HUES6 (cell line): Measurements from ENCODE around the gene PXYLP1.

Experiments used
- H3K27ac ChIP-seq: 2 replicates; pipeline ENCODE4 v1.7.0; 2013; ENCODE audit warnings: low read depth, mild to moderate bottlenecking, low read length, inconsistent platforms
- H3K27me3 ChIP-seq: 2 replicates; pipeline ENCODE4 v1.6.1; 2013; ENCODE audit warnings: low read length; ENCODE audit not compliant: control insufficient read depth, insufficient read depth
- H3K36me3 ChIP-seq: 2 replicates; pipeline ENCODE4 v1.6.1; 2013; ENCODE audit warnings: low read length; ENCODE audit not compliant: control insufficient read depth, insufficient read depth
- H3K4me1 ChIP-seq: 2 replicates; pipeline ENCODE4 v1.6.1; 2013; ENCODE audit warnings: low read length; ENCODE audit not compliant: control insufficient read depth, insufficient read depth
- H3K4me3 ChIP-seq: 2 replicates; pipeline ENCODE4 v1.5.1; 2013; ENCODE audit warnings: low read depth, low read length
- H3K9ac ChIP-seq: one replicate; pipeline ENCODE4 v1.6.1; 2013; ENCODE audit warnings: mild to moderate bottlenecking, low read length
- H3K9me3 ChIP-seq: 2 replicates; pipeline ENCODE4 v1.6.1; 2013; ENCODE audit warnings: low read depth, low read length; ENCODE audit not compliant: control insufficient read depth, insufficient read depth

PXYLP1 gene

DNA sequence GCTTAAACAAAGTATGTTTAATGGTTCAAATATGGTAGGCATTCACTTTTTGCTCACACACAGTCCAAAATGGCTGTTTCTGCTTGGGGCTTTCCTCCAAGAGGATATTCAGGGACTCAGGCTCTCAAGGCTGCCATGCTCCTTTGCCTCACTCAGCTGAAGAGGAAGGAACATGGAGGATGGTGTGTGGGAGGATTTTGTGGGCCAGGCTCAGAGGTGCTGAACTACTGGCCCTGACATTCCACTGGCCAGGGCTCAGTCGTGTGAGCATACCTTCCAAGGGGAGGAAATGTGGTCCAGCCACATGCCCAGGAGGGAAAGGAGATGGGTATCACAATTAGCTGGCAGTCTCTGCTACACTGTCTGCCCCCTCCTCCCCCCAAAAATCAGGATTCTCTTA, 8.7 kb downstream of the PXYLP1 start:
- Histone ChIP-seq H3K36me3 (peaks cover 2% of the 10 kb centered on the region; the same call in 1 of the 2 replicates), H3K27me3 (no peaks in the 10 kb centered on the region), H3K4me1 (peaks cover 39% of the 10 kb centered on the region), H3K9ac (no peak overlapping the region), H3K27ac (no peak overlapping the region), H3K9me3 (no peaks in the 10 kb centered on the region), H3K4me3 (no peak overlapping the region)

DNA sequence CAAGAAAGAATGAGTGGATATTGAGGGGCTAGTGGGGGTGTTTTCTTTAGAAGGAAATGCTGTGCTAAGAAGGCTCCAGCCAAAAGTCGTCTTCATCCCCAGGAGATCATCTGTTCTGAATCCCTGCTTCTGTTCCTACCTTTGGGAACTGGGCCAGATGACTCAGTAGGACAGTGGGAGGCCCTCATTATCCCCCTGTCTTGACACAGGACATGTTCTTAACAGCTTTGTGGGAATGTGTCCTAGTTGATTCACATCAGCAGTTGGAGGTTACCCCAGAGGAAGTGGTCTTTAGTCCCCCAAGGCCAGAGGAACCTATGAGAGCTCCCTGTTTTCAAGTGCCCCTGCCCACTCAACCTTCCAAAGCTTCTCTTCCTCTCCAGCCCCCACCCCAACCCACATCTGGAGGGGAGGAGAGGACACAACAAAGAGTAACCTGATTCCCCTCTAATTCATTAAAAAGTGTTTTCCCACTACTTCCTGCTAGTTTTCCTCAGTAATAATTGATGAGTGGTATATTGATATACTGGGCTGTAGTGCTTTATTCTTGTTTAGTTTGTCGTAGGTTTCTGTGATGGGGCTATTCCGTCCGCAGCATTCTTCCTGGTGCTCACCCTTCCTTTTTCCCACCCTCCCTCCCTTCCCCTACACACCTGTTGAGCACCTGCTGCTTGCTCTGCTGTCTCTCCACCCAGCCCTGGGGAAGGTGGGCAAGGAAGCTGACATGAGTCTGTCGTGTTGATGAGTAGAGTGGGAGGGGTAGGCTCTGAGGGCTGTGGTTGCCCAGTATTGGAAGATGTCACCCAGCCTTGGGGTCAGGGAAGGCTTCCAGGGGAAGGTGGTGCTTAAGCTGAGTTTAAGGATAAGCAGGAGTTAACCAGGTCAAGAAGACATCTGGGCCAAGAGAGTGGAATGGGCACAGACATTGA, 9.3 kb downstream of the PXYLP1 start:
- Histone ChIP-seq H3K4me3 (no peak overlapping the region), H3K9ac (no peak overlapping the region), H3K27me3 (no peaks in the 10 kb centered on the region), H3K4me1 (peaks cover 39% of the 10 kb centered on the region), H3K36me3 (no peaks in the 10 kb centered on the region), H3K9me3 (no peaks in the 10 kb centered on the region), H3K27ac (no peak overlapping the region)

DNA sequence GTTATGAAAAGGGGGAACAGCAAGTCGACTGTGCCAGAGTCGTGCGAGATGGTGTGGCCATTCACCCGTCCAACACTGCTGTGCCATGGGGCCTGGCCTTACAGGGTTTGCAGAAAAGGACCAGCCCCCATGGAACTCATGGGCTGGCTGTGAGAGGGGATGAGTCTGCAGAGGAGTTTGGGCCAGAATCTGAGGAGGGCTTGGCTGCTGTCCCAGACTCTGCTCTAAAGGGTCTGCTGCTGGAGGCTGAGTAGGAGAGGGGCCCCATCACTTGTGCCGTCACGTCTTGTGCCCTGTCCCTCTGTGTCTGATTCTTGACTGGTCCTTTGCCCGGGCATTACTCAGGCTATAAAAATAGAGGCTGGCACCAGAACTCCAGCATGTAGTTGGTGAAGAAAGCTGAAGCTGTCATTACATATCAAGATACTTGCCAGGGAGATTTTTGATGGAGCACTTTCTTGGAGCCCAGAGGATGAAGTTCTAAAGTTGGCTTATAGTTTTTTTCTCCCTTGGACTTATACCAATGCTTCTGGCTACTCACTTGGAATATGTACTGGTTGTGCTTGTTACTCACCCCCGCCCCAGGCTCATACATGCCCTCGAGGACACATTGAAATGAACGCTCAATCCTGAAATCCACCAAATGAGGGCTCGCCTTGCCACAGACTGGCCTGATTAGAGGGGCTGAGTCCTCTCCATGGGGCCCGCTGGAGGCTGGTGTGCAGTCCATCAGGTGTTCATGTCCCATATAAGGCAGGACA, 10.2 kb downstream of the PXYLP1 start:
- Histone ChIP-seq H3K27ac (no peak overlapping the region), H3K4me1 (peaks cover 35% of the 10 kb centered on the region), H3K36me3 (no peaks in the 10 kb centered on the region), H3K9me3 (no peaks in the 10 kb centered on the region), H3K4me3 (no peak overlapping the region), H3K27me3 (no peaks in the 10 kb centered on the region), H3K9ac (no peak overlapping the region)

DNA sequence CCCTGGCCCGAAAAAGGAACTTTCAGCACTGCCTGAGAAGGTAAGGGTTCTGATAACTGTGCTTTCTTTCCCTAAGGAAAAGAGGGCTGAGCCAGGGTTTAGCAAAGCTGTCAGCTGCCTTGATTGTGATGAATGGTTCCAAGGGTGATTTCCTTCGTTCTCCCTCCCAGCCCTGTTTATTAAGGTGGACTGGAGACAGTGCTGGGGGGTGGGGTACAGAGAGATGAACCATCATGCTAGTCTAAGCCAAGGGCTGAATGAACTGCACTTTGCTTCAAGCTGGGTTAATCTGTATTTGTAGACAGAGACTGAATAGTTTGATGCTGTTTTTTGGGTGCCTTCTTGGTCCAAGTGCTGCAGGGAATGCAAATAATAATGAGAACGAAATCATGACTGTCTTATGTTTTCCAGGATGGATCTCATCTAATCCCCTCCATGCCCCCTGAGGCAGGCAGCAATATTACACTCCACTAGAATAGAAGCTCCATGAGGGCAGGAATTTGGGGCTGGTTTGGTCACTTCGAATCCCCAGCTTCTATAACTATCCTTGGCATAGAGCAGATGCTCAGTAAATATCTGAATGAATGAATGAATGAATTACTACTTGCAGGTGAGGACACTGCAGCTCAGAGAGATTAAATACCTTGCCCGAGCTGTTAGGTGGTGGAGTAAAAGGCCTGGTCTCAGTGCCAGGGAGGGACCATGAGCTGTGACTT, 10.9 kb downstream of the PXYLP1 start:
- H3K9ac ChIP-seq, result no peak overlapping the region

GRCh38 chr3:141243271-141243707, 11.7 kb downstream of the PXYLP1 start:
- Histone ChIP-seq H3K4me1 (peaks cover 25% of the 10 kb centered on the region), H3K9me3 (no peaks in the 10 kb centered on the region), H3K9ac (no peak overlapping the region), H3K27me3 (no peaks in the 10 kb centered on the region), H3K27ac (no peak overlapping the region), H3K36me3 (no peaks in the 10 kb centered on the region), H3K4me3 (no peak overlapping the region)

More for the DNA sequence above, 10.9 kb downstream of the PXYLP1 start:
- H3K4me3 ChIP-seq, result no peak overlapping the region
- no peak overlapping the region for H3K27ac ChIP-seq
- no peaks in the 10 kb centered on the region for H3K27me3 ChIP-seq
- H3K36me3 ChIP-seq, result no peaks in the 10 kb centered on the region
- H3K4me1 ChIP-seq, result peaks cover 32% of the 10 kb centered on the region
- H3K9me3 ChIP-seq, result no peaks in the 10 kb centered on the region

- H3K4me1 ChIP-seq, result no peaks in the 10 kb centered on the region
- H3K9ac ChIP-seq, result no peak overlapping the region
- H3K36me3 ChIP-seq, result no peaks in the 10 kb centered on the region
- no peaks in the 10 kb centered on the region for H3K27me3 ChIP-seq
- H3K9me3 ChIP-seq, result no peaks in the 10 kb centered on the region
- no peak overlapping the region for H3K4me3 ChIP-seq
- H3K27ac ChIP-seq, result no peak overlapping the region
Observed at GRCh38 chr3:141246224-141246957, 14.8 kb downstream of the PXYLP1 start.

GRCh38 chr3:141246958-141247301, 15.3 kb downstream of the PXYLP1 start:
- H3K9me3 ChIP-seq, result no peaks in the 10 kb centered on the region
- no peak overlapping the region for H3K4me3 ChIP-seq
- no peaks in the 10 kb centered on the region for H3K36me3 ChIP-seq
- no peak overlapping the region for H3K9ac ChIP-seq
- H3K4me1 ChIP-seq, result no peaks in the 10 kb centered on the region
- H3K27me3 ChIP-seq, result no peaks in the 10 kb centered on the region
- H3K27ac ChIP-seq, result no peak overlapping the region

- H3K36me3 ChIP-seq, result no peaks in the 10 kb centered on the region
- H3K4me3 ChIP-seq, result no peak overlapping the region
- no peak overlapping the region for H3K27ac ChIP-seq
- H3K27me3 ChIP-seq, result no peaks in the 10 kb centered on the region
- no peaks in the 10 kb centered on the region for H3K4me1 ChIP-seq
- H3K9ac ChIP-seq, result no peak overlapping the region
- H3K9me3 ChIP-seq, result no peaks in the 10 kb centered on the region
Observed at GRCh38 chr3:141248064-141248463, 16.4 kb downstream of the PXYLP1 start.

DNA sequence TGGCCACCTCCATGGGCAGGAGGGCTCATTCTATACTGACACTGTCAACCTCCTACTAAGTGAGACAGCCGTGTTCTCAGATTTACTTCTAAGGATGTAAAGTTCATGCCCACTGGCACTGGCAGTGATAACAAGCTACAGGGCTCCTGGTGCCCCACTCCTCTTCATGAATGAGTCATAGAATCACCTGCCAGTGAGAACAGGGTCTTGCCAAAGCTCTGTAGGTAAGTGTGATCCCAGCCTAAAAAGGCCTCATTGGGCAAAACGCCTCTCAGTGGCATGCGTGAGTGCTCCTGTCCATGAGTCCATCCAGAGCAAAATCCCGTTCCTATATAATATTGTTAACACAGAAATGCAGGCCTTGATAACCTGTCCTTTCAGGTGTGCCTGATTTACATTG, 17.4 kb downstream of the PXYLP1 start:
- Histone ChIP-seq H3K36me3 (no peaks in the 10 kb centered on the region), H3K4me1 (no peaks in the 10 kb centered on the region), H3K27me3 (no peaks in the 10 kb centered on the region), H3K9ac (no peak overlapping the region), H3K9me3 (no peaks in the 10 kb centered on the region), H3K4me3 (no peak overlapping the region), H3K27ac (no peak overlapping the region)

GRCh38 chr3:141250342-141250741, 18.7 kb downstream of the PXYLP1 start:
- Histone ChIP-seq H3K9me3 (no peaks in the 10 kb centered on the region), H3K4me3 (no peak overlapping the region), H3K9ac (no peak overlapping the region), H3K27me3 (no peaks in the 10 kb centered on the region), H3K4me1 (no peaks in the 10 kb centered on the region), H3K36me3 (no peaks in the 10 kb centered on the region), H3K27ac (no peak overlapping the region)
